Mesenchymal stem cell (in vitro differentiated cells and primary cell): Measurements from ENCODE around the gene TM7SF2.

ENCODE experiments used
- DNase-seq: peaks from one replicate; pipeline ENCODE4 v3.0.0-alpha.2; 2013
- H2AFZ ChIP-seq: one replicate; pipeline ENCODE4 v1.6.1; 2013; ENCODE audit warnings: low read depth, mild to moderate bottlenecking, control low read depth, inconsistent platforms, low read length, moderate library complexity
- H2AK5ac ChIP-seq: 2 replicates; pipeline ENCODE4 v1.6.1; 2013; ENCODE audit warnings: low read length, moderate library complexity, mild to moderate bottlenecking, inconsistent platforms; ENCODE audit not compliant: severe bottlenecking
- H2BK120ac ChIP-seq: one replicate; pipeline ENCODE4 v1.6.1; 2013; ENCODE audit warnings: low read depth, mild to moderate bottlenecking, inconsistent platforms, low read length, moderate library complexity
- H2BK12ac ChIP-seq, 2 experiments: one replicate each; pipeline ENCODE4 v1.6.1; 2013; ENCODE audit warnings: inconsistent platforms in 2 of 2, low read length in 2 of 2, mild to moderate bottlenecking in 2 of 2, moderate library complexity in 2 of 2, control low read depth in 1 of 2
- H2BK15ac ChIP-seq: one replicate; pipeline ENCODE4 v1.6.1; 2013; ENCODE audit warnings: mild to moderate bottlenecking, low read depth, inconsistent platforms; ENCODE audit not compliant: poor library complexity, severe bottlenecking
- H2BK5ac ChIP-seq: 2 replicates; pipeline ENCODE4 v1.6.1; 2013; ENCODE audit warnings: low read depth, mild to moderate bottlenecking, low read length, control low read depth, inconsistent platforms; ENCODE audit not compliant: poor library complexity, severe bottlenecking
- H3K14ac ChIP-seq, 2 experiments: one replicate each; pipeline ENCODE4 v1.6.1; 2013; ENCODE audit warnings: inconsistent platforms in 2 of 2, low read length in 2 of 2, control low read depth in 1 of 2, mild to moderate bottlenecking in 1 of 2, moderate library complexity in 1 of 2
- H3K18ac ChIP-seq, 2 experiments: one replicate each; pipeline ENCODE4 v1.6.1; 2013; ENCODE audit warnings: inconsistent platforms in 2 of 2, low read length in 2 of 2, control low read depth in 1 of 2, low read depth in 1 of 2, mild to moderate bottlenecking in 1 of 2
- H3K23ac ChIP-seq, 2 experiments: one replicate each; pipeline ENCODE4 v1.6.1; 2013; ENCODE audit warnings: inconsistent platforms in 2 of 2, low read length in 2 of 2, mild to moderate bottlenecking in 2 of 2, moderate library complexity in 2 of 2, control low read depth in 1 of 2
- H3K27ac ChIP-seq: 2 replicates; pipeline ENCODE4 v1.5.1; 2013; ENCODE audit warnings: mild to moderate bottlenecking, moderate library complexity, low read length, control low read depth, inconsistent platforms; ENCODE audit not compliant: poor library complexity, severe bottlenecking
- H3K27me3 ChIP-seq, 2 experiments: 2 replicates each; pipeline versions ENCODE4 v1.6.1 to v1.7.0; 2013; ENCODE audit warnings: low read length in 2 of 2, mild to moderate bottlenecking in 2 of 2, moderate library complexity in 2 of 2, control low read depth in 1 of 2, inconsistent platforms in 1 of 2; ENCODE audit not compliant: control insufficient read depth in 1 of 2, insufficient read depth in 1 of 2
- H3K36me3 ChIP-seq, 2 experiments: 2 replicates each; pipeline versions ENCODE4 v1.6.1 to v1.7.0; 2013; ENCODE audit warnings: low read length in 2 of 2, control low read depth in 1 of 2, inconsistent platforms in 1 of 2, low read depth in 1 of 2, mild to moderate bottlenecking in 1 of 2; ENCODE audit not compliant: insufficient read depth in 2 of 2, control insufficient read depth in 1 of 2
- H3K4ac ChIP-seq, 2 experiments: one replicate each; pipeline ENCODE4 v1.6.1; 2013; ENCODE audit warnings: inconsistent platforms in 2 of 2, low read length in 2 of 2, mild to moderate bottlenecking in 2 of 2, moderate library complexity in 2 of 2, control low read depth in 1 of 2, low read depth in 1 of 2
- H3K4me1 ChIP-seq: 2 replicates; pipeline ENCODE4 v1.6.1; 2013; ENCODE audit warnings: low read depth, low read length, control low read depth; ENCODE audit not compliant: control insufficient read depth, insufficient read depth
- H3K4me2 ChIP-seq: 2 replicates; pipeline ENCODE4 v1.6.1; 2013; ENCODE audit warnings: low read length, mild to moderate bottlenecking, inconsistent platforms; ENCODE audit not compliant: poor library complexity, severe bottlenecking
- H3K4me3 ChIP-seq, 2 experiments: 2 replicates each; pipeline versions ENCODE4 v1.5.1 to v1.7.0; 2013; ENCODE audit warnings: low read length in 2 of 2, mild to moderate bottlenecking in 2 of 2, control low read depth in 1 of 2, low read depth in 1 of 2; ENCODE audit not compliant: insufficient read depth in 1 of 2
- H3K79me1 ChIP-seq: replicated peaks from 2 replicates; pipeline ENCODE4 v1.6.1; 2013; ENCODE audit warnings: mild to moderate bottlenecking, control low read depth, low read length, inconsistent platforms; ENCODE audit not compliant: poor library complexity, severe bottlenecking
- H3K9ac ChIP-seq: 2 replicates; pipeline ENCODE4 v1.7.0; 2013; ENCODE audit warnings: mild to moderate bottlenecking, low read length, moderate library complexity
- H3K9me3 ChIP-seq: 2 replicates; pipeline ENCODE4 v1.7.0; 2013; ENCODE audit warnings: mild to moderate bottlenecking, low read length; ENCODE audit not compliant: control insufficient read depth
- H4K8ac ChIP-seq: one replicate; pipeline ENCODE4 v1.6.1; 2013; ENCODE audit warnings: inconsistent platforms, mild to moderate bottlenecking, low read length, moderate library complexity
- H4K91ac ChIP-seq: one replicate; pipeline ENCODE4 v1.6.1; 2013; ENCODE audit warnings: mild to moderate bottlenecking, low read length, inconsistent platforms
- WGBS: methylation state at CpG from one replicate; pipeline ENCODE4 v1.1.7; 2013; ENCODE audit warnings: mixed read lengths; 5-methylcytosine and 5-hydroxymethylcytosine counted together

The TM7SF2 gene

DNA sequence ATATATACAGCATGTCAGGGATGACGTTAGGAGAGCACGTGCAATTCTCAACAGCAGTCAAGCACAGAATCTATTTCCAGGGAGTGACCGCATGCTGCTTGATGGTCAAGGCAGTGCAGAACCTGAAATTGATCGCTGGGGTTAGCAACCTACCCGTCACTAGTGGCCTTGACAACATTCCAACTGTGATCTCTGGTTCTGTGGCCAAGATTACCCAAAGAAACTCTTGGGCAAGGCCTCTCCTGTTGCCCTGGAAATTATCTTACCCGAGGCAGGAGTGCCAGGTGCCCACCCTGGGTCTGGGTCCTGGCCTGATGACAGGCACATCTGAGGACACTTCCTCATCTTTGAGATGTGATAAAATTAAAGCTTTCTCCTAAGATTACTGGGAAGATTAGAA is 2.2 kb downstream of the TM7SF2 start:
- Histone ChIP-seq H2BK120ac (no peak overlapping the region), H2AK5ac (no peak overlapping the region), H3K4me2 (peak overlapping the region; percentile 92), H3K27ac (no peak overlapping the region), H3K14ac (no peak overlapping the region), H3K23ac (no peak overlapping the region), H4K91ac (no peak overlapping the region), H3K36me3 (peaks cover 40 to 54% of the 10 kb centered on the region in 2 experiments), H3K27me3 (no peaks in the 10 kb centered on the region), H2BK15ac (no peak overlapping the region), H3K4me1 (peaks cover 46% of the 10 kb centered on the region), H2BK5ac (no peak overlapping the region), H2BK12ac (no peak overlapping the region), H3K18ac (no peak overlapping the region), H3K4ac (no peak overlapping the region), H3K9me3 (no peaks in the 10 kb centered on the region), H4K8ac (no peak overlapping the region), H3K79me1 (peaks cover 25% of the 10 kb centered on the region), H3K9ac (peak overlapping the region; percentile 77), H3K4me3 (no peak overlapping the region), H2AFZ (no peak overlapping the region)
- no peak for DNase-seq
- WGBS, result 93% methylated on average over 6 of the region's 6 CpGs

DNA sequence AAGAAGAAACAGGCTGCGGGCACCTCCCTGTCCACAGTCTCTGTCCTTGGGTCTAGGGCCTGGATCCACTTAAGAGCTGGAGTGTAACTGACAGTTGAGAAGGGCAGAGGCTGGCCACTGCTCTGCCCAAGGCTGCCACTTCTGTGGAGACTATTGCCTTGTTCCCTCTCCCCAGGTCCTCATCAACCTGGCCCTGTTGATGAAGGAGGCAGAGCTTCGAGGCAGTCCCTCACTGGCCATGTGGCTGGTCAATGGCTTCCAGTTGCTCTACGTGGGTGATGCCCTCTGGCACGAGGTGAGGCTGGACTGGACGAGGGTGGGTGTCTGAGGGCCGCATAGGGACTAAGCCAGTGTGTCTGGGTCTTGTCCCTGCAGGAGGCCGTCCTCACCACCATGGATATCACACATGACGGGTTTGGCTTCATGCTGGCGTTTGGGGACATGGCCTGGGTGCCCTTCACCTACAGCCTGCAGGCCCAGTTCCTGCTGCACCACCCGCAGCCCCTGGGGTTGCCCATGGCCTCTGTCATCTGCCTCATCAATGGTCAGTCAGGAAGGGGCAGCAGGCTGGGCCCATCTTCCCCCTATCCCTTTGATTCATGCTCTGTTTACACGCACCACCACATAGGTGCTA is 3.0 kb downstream of the TM7SF2 start:
- Histone ChIP-seq H3K4me2 (no peak overlapping the region), H3K27ac (no peak overlapping the region), H3K36me3 (peaks cover 40 to 51% of the 10 kb centered on the region in 2 experiments), H3K9me3 (no peaks in the 10 kb centered on the region), H4K8ac (no peak overlapping the region), H2AK5ac (no peak overlapping the region), H3K14ac (no peak overlapping the region), H3K4ac (no peak overlapping the region), H4K91ac (no peak overlapping the region), H2AFZ (no peak overlapping the region), H2BK5ac (no peak overlapping the region), H2BK15ac (no peak overlapping the region), H3K9ac (peak overlapping the region; percentile 7), H3K18ac (no peak overlapping the region), H3K23ac (no peak overlapping the region), H2BK12ac (no peak overlapping the region), H3K4me1 (peaks cover 46% of the 10 kb centered on the region), H3K27me3 (no peaks in the 10 kb centered on the region), H2BK120ac (no peak overlapping the region), H3K4me3 (no peak overlapping the region), H3K79me1 (peaks cover 23% of the 10 kb centered on the region)
- WGBS, result 94% methylated on average over 11 of the region's 11 CpGs
- no peak for DNase-seq

DNA sequence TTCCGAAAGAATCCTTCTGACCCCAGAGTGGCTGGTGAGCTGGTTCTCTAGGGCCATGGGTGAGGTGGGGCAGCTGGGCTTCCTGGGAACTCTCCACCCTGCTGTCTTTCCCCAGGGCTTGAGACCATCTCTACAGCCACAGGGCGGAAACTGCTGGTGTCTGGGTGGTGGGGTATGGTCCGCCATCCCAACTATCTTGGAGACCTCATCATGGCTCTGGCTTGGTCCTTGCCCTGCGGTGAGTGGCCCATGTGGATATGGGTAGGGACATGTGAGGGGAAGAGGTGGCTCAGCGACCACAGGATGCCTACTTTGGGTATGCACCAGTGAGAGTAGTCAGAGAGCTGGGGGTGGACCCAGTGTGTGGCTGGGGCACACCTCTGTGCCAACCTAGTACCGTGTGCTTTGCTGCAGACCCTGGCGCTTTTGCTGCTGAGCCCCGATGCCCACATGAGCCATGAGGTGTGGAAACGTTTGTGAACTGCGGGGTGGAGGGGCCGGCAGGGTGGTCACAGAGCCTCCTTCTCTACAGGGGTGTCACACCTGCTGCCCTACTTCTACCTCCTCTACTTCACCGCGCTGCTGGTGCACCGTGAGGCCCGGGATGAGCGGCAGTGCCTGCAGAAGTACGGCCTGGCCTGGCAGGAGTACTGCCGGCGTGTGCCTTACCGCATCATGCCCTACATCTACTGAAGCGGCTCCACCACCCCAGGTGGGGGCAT is 3.9 kb downstream of the TM7SF2 start:
- DNase-seq, result no peak
- H3K36me3 ChIP-seq, result peaks cover 43 to 55% of the 10 kb centered on the region in 2 experiments
- WGBS, result 97% methylated on average over 19 of the region's 21 CpGs

DNA sequence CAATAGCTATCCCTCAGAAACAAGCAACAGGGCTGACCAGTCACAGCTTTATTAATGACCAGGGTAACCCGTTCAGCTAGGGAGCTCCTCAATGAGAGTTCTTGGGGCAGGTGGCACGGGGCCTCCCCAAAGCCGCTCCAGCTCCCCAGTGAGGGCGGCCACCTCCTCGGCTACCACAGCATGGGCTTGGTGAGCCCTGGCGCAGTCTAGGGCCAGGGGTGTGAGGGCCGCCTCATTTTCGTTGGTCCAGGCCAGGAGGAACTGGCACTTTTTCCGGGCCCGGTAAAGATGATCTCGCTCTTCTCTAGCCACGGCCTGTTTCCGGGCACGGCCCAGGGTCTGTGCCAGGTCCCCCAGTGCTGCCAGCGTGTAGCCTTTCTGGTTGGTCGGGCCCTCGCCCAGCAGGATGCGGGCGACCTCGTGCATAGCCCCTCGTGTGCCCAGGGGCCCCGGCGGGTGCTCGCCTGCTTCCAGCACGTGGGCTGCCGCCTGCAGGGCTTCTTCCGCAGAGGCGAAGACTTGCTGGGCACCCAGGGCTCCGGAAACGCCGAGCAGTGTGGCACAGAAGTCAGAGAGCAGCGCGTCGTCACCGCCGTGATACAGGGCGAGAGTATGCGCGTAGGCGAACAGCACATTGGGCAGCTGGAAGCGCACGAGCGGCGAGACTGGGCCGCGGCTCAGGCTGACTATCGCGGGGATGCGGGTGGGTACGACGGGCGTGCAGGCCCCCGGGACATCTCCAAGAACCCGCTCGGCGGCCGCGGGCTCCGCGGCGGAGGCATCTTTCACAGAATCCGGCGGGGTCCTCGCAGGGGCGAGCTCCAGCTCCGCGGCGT is 4.9 kb downstream of the TM7SF2 start:
- H3K14ac ChIP-seq, result no peak overlapping the region
- peak overlapping the region; percentile 79 for H3K4me2 ChIP-seq
- no peak overlapping the region for H2BK12ac ChIP-seq
- peak overlapping the region; percentile 16 for H2AK5ac ChIP-seq
- no peak overlapping the region for H2BK15ac ChIP-seq
- no peaks in the 10 kb centered on the region for H3K9me3 ChIP-seq
- no peak overlapping the region for H2AFZ ChIP-seq
- H3K79me1 ChIP-seq, result peaks cover 27% of the 10 kb centered on the region
- H3K4me3 ChIP-seq, result peak overlapping the region; percentile 86 to 96
- H3K4me1 ChIP-seq, result peaks cover 41% of the 10 kb centered on the region
- H3K4ac ChIP-seq, result peak overlapping the region; percentile 81 to 83
- 36% methylated on average over 68 of the region's 68 CpGs for WGBS
- H2BK5ac ChIP-seq, result peak overlapping the region; percentile 35
- H3K27me3 ChIP-seq, result no peaks in the 10 kb centered on the region
- DNase-seq, result peak; percentile 64
- H3K18ac ChIP-seq, result peak overlapping the region in 1 of 2 experiments; percentile 41
- H3K9ac ChIP-seq, result peak overlapping the region; percentile 98
- no peak overlapping the region for H3K23ac ChIP-seq
- peak overlapping the region; percentile 89 for H4K8ac ChIP-seq
- H3K27ac ChIP-seq, result peak overlapping the region; percentile 6
- H3K36me3 ChIP-seq, result peaks cover 50 to 53% of the 10 kb centered on the region in 2 experiments
- peak overlapping the region; percentile 83 for H4K91ac ChIP-seq
- H2BK120ac ChIP-seq, result no peak overlapping the region

More for the DNA sequence above, 3.9 kb downstream of the TM7SF2 start:
- Histone ChIP-seq H2BK15ac (no peak overlapping the region), H3K27ac (no peak overlapping the region), H3K9ac (peak overlapping the region; percentile 98), H2BK5ac (no peak overlapping the region), H2AK5ac (no peak overlapping the region), H3K18ac (no peak overlapping the region), H3K14ac (no peak overlapping the region), H2BK120ac (no peak overlapping the region), H4K91ac (no peak overlapping the region), H3K23ac (no peak overlapping the region), H3K4ac (no peak overlapping the region), H4K8ac (no peak overlapping the region), H3K4me3 (no peak overlapping the region), H3K9me3 (no peaks in the 10 kb centered on the region), H2AFZ (no peak overlapping the region), H3K27me3 (no peaks in the 10 kb centered on the region), H3K4me1 (peaks cover 44% of the 10 kb centered on the region), H3K4me2 (no peak overlapping the region), H2BK12ac (no peak overlapping the region), H3K79me1 (peaks cover 25% of the 10 kb centered on the region)
